GM21447 (cell line): Measurements from ENCODE around the gene TRPV4.
"Not testable (repeated sequence)": the region's sequence is repeated elsewhere in the genome, so short reads cannot be mapped to it uniquely, and the experiment has no call there.

Source experiments
- ATAC-seq: cut with Tn5 transposase; IDR thresholded peaks from one replicate; pipeline ENCODE4 v1.9.1; 2021; ENCODE audit not compliant: unreplicated experiment

TRPV4 gene

DNA sequence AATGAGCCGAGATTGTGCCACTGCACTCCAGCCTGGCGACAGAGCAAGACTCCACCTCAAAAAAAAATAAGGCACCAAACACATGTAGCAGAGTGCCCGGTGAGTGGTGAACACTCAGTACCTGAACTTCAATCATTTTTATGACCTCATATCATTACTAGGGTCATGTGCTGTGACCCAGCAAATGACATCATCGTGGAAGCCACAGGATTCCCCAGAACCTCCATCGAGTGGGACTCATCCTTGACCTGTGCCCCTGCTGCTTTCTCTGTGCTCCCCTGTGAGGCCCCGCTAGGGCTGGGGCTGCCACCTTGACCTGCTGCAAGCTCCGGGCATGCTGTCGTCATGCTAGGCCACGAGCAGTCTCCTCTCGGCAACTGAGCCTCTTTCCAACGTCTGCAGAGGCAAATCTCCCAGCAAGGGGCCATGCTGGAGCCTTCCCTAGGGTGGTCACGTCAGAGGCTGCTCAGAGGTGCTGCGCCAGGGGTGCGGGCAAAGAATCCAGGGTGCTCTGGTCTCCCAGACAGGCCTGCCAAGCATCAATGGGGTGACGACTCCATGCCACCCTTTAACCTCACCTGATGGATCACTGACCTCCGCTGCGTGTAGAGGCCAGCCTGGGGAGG lies 28.6 kb upstream of the TRPV4 start:
- ATAC-seq = no peak

- no peak for ATAC-seq
These were observed 27.8 kb upstream of the TRPV4 start for GRCh38 chr12:109860977-109861376.

GRCh38 chr12:109858764-109859163 lies 25.6 kb upstream of the TRPV4 start:
- no peak for ATAC-seq

DNA sequence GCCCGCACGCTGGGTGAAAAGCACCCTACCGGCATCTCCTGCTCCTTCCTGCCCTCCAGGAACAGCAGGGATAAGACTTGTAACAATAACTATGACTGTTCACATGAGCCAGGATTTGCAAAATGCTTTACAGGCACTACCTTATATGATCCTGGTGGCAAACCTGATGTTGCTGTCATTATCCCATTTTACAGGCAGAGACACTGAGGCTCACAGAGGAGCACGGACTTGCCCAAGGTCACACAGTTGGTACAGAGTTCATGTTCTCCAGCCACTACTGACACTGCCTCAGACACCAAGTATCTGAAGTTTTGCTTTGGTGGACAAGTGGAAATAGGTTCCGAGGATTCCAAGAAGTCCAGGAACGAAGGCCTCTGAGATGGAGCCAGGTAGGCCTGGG lies 24.5 kb upstream of the TRPV4 start:
- no peak for ATAC-seq

GRCh38 chr12:109855377-109855776 lies 22.2 kb upstream of the TRPV4 start:
- ATAC-seq = no peak

DNA sequence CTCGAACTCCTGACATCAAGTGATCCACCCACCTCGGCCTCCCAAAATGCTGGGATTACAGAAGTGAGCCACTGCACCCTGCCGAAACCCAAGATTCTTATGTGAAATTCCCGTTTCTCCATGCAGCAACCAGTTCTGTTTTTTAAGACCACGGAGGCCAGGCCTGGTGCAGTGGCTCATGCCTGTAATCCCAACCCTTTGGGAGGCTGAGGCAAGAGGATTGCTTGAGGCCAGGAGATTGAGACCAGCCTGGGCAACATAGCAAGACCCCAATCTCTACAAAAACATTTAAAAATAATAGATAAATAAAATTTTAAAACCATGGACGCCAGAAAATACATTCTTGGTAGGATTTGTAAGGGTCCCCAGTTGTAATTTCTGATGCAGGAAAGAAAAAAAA lies 17.3 kb upstream of the TRPV4 start:
- not testable (repeated sequence) for ATAC-seq

DNA sequence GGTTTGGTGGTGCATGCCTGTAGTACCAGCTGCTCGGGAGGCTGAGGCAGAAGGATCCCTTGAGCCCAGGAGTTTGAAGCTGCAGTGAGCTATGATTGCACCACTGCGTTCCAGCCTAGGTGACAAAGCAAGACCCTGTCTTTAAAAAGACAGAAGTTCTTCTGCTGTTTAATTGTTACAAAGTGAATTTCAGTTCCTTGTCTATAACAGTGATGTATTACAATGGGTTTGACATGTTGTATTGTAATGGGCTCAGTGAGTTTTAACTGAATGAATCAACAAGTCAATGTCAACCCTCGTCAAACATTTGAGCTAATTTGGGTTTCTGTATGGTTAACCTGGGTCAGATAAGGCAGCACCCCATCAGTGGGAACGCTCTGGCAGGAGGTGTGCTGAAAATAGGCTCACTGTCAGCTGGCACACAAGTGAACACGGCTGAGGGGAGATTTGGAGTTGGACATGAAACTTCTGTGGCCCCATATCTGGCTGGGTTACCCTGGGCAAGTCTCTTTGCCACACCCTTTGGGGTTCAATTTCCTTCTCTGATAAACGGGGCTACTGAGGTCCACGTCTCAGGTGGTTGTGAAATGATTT lies 14.0 kb upstream of the TRPV4 start:
- ATAC-seq = no peak

- ATAC-seq = no peak
These were observed 12.6 kb upstream of the TRPV4 start for GRCh38 chr12:109845824-109846205.

DNA sequence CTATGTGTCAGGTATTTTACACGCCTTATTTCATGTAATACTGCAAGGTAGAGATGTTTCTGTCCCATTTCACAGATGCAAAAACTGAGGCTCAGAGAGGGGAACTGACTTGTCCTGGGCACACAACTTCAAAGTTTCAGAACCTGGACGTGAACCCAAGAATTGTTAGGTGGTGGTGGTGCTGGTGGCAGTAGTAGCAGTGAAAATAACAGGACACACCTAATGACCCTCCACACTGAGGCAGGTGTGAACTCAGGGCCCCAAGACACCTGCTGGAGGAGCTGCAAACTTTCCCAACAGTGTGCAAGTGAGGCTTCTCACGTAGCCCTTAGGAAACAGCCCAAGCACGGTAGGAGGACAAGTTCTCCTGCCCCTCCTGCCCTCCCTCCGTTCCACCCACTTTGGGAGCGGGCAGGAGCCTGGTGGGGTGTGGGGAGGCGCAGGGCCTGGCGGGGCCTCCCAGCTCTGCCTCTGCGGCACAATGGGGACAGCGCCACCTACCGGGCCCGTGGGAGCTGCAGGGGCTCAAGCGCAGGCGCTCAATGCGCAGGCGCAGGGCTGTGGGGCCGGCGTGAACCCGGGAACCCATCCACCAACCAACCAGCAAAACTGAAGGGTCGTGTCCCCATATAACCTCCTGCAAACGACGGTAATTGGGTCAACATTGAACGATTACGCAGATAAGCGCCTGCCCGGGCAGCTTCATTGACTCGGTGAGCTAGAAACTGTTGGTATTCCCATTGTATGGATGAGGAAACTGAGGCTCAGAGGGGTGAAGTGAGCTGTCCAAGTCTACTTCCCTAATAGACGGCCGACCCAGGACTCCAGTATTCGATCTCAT lies 12.0 kb upstream of the TRPV4 start:
- peak; percentile 70 for ATAC-seq

GRCh38 chr12:109844091-109844490 lies 10.9 kb upstream of the TRPV4 start:
- ATAC-seq = no peak

- no peak for ATAC-seq
These were observed 8.8 kb upstream of the TRPV4 start for GRCh38 chr12:109842021-109842420.

- no peak for ATAC-seq
These were observed 8.2 kb upstream of the TRPV4 start for GRCh38 chr12:109841356-109841755.

DNA sequence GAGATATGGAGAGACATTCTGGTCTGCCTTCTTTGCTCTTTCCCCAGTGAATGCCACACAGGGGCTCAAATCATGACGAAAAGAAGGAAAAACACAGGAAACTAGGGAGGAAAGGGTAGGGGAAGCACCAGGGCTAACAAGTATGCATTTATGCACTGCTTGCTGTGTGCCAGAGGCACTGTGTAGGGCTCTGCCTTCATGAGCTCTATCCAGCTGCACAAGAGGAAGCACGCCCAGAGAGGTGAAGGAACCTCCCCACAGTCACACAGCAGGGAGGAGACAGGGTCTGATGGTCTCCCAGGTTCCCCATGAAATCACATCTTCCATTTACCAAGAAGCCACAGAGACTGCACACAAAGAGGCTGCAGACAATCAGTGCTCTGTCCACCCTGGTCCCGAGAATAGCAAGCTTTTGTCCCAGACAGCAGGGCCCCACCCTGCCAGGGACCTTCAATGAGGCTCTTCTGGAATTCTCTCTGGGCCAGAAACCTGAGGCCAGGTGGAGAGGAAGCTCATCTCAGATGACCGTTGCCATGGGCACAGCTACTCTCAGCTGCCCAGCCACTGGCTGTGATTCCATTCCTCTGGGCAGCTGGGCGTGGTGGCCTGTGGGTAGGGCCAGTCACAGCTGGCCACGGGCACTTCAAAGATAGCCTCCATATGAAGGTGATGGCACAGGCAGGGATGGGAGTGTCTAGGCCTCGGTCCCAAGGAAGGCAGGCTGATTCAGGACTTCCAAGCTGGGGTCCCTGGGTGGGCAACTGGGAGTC lies 7.3 kb upstream of the TRPV4 start:
- no peak for ATAC-seq

- ATAC-seq = no peak
These were observed 6.2 kb upstream of the TRPV4 start for GRCh38 chr12:109839444-109839843.

DNA sequence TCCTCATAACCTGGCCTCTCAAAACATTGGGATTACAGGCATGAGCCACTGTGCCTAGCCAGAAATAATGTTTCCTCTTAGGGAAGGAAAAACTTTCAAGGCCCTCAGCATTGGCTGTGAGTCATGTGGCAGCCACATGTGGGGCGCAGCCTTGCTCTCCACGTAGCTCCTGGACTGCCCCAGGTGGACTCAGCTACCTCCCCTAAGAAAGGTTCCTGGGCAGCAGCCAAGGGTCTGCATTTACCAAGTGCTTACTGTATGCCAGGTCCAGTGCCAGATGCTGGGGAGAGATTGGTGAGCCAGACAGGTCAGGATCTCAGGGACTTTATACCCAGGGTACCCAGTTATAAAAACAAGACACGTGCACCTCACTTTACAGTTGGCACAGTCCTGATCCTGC lies 3.7 kb upstream of the TRPV4 start:
- no peak for ATAC-seq

DNA sequence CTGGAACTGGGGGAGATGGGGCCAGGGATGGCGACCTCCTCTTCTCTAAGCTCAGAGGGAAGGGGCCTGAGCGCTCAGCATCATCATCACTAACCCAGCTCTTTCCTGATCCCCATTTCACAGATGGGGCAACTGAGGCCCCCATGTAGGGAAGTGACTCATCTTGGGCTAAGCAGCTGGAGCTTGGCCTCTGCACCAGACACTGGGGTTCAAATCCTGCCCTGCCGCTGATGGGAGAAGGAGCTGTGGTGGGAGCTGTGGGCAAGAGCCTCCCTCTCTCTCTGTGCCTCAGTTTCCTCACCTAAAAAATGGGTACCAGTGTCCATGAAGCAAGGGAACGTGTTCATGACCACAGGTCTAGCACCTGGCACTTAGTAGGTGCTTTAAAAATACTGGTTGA lies 2.6 kb upstream of the TRPV4 start:
- ATAC-seq = no peak

GRCh38 chr12:109832541-109833306 lies 474 bp downstream of the TRPV4 start:
- ATAC-seq = no peak

DNA sequence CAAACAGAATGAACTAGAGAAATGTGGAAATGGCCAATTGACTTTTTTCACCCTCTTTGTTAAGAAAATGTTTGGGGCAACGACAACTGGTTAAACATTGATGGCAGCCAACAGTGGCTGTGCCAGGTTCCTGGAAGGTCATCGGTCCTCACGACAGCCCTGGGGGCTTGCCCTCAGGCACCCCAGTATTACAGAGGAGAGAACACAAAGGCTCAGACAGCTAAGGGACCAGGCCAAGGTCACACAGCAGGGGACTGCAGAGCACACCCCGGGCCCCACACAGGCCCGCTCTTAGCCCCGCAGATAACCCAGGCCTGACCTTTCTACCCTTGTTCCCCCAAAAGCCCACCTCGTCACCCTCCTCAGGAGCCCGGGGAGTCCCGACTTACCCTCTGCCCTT lies 1.3 kb downstream of the TRPV4 start:
- ATAC-seq = no peak

DNA sequence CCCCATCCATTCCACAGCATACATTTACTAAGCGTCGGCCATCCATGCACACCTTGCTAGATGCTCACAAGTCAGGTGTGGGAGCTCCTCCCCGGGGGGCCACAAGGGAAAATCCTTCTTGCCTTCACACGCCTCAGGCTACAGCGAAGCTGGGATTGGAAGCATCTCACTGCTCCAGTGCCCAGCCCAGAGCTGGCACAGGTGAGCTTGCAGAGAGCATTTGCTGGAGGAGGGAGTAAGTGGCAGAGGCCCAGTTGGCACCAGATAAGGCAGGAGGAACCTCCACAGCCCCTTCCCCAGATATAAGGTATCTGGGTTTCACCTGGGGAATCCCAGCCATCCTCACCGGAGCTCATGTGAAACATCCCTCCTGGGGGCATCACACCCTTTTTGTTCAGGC lies 1.8 kb downstream of the TRPV4 start:
- no peak for ATAC-seq

GRCh38 chr12:109830718-109831117 lies 2.5 kb downstream of the TRPV4 start:
- no peak for ATAC-seq

DNA sequence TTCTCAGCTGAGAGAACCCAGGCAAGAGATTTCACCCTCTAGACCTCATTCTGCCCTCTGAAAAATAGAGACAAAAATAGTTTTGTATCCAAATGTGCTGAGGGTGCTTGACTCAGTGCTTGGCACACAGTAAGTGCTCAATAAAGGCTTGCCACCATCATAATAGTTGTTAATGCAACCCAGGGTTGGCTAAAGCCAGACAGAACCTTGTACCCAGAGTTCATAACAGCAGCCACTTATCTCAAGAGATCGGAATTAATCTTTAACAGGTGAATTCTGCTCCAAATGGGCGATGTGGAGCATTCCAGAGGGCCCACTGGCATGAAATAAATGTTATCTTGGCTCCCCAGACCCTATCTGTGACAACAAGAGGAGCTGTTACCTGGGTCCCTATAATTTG lies 2.9 kb downstream of the TRPV4 start:
- no peak for ATAC-seq
